Breast epithelium (tissue), 4 donors: ENCODE measurements around the gene XIRP2. TPM values are rescaled to one million over a fixed set of nuclear protein-coding genes. Genes with fewer than 3 reads are reported as not detected.

Experiments used
- DNase-seq, 2 donors: peaks; one replicate each; pipeline ENCODE4 v3.0.0-alpha.2; 2019; ENCODE audit warnings: low spot score in 2 of 2
- H3K27ac ChIP-seq, 2 donors: fragments of 200-600 bp; sonication (generic) in 1 of 2; one replicate each; pipeline ENCODE4 v1.5.1; 2016 to 2019; ENCODE audit warnings: mild to moderate bottlenecking in 1 of 2
- H3K27me3 ChIP-seq, 2 donors: fragments of 200-600 bp; sonication (generic) in 1 of 2; one replicate each; pipeline versions ENCODE4 v1.5.1 to v1.6.0; 2017 to 2019; ENCODE audit warnings: control low read depth in 1 of 2, mild to moderate bottlenecking in 1 of 2
- H3K36me3 ChIP-seq: fragments of 200-600 bp; one replicate; pipeline ENCODE4 v1.5.1; 2019
- H3K4me1 ChIP-seq, 2 donors: fragments of 200-600 bp; sonication (generic); one replicate each; pipeline ENCODE4 v1.5.1; 2016 to 2019; ENCODE audit warnings: control low read depth in 1 of 2
- H3K4me3 ChIP-seq, 3 donors: fragments of 200-600 bp; sonication (generic); 1 replicate in 2 of 3; 2 replicates in 1 of 3; pipeline ENCODE4 v1.5.1; 2016 to 2019; ENCODE audit warnings: mild to moderate bottlenecking in 3 of 3, moderate library complexity in 2 of 3
- H3K9me3 ChIP-seq, 2 donors: fragments of 200-600 bp; sonication (generic) in 1 of 2; one replicate each; pipeline ENCODE4 v1.5.1; 2016 to 2019; ENCODE audit warnings: control low read depth in 1 of 2
- CTCF ChIP-seq, 3 donors: fragments of 450-650 bp; IDR thresholded peaks; one replicate each; pipeline ENCODE4 v1.5.1; 2016 to 2017; ENCODE audit warnings: antibody characterized with exemption in 3 of 3, mild to moderate bottlenecking in 3 of 3, moderate library complexity in 3 of 3
- POLR2A ChIP-seq: fragments of 450-650 bp; IDR thresholded peaks from one replicate; pipeline ENCODE4 v1.6.1; 2016; ENCODE audit warnings: antibody characterized with exemption, mild to moderate bottlenecking, moderate library complexity
- POLR2AphosphoS5 ChIP-seq, 3 donors: sonication (generic); formaldehyde crosslinking; IDR thresholded peaks; one replicate each; pipeline ENCODE4 v1.6.1; 2017; ENCODE audit warnings: antibody characterized with exemption in 3 of 3
- intact Hi-C: fragments of 100-400 bp; cut with DNase I; formaldehyde crosslinking; loops from one replicate; pipeline ENCODE4 v1.15.1; 2023; ENCODE audit warnings: low total_unique reads
- total RNA-seq, 3 donors: library from RNA; depleted of rRNA; stranded (reverse); fragments of >200 nt; gene quantifications; one replicate each; pipeline ENCODE4 v1.1.0, GENCODE V29; 2016

Gene XIRP2
- total RNA-seq, 3 donors from 2014 or later = not detected

DNA sequence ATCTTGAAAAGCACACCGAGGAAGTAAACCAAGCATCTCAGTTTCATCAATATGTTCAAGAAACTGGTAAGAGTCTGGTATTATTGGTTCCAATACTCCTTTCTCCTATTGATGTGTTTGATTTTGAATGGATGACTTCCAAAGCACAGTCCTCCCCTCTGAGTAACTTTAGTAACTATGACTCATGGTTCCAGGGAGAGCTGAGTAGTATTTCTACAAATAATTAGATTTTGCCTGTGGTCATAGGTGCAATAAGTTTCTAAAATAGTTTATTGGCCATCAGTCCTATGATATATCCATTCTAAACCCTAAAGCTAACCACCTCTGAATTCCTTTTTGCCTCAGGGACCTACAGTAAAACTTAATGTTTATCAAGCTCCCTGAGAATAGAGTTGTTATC, 352.4 kb downstream of the XIRP2 start:
- H3K9me3 ChIP-seq = no peaks in the 10 kb centered on the region
- no peaks in the 10 kb centered on the region for H3K36me3 ChIP-seq
- no peak for DNase-seq
- H3K4me1 ChIP-seq = no peaks in the 10 kb centered on the region
- H3K4me3 ChIP-seq = no peak overlapping the region
- no peak overlapping the region for H3K27ac ChIP-seq
- no peaks in the 10 kb centered on the region for H3K27me3 ChIP-seq
- no peak for TF ChIP-seq POLR2A
- no peak for TF ChIP-seq POLR2AphosphoS5 (IDR thresholded peaks at IDR 0.05)
- TF ChIP-seq CTCF (IDR thresholded peaks at IDR 0.05) = no peak
- intact Hi-C loops = no loop called here

- no peaks in the 10 kb centered on the region for H3K36me3 ChIP-seq
- no peak overlapping the region for H3K27ac ChIP-seq
- H3K4me1 ChIP-seq = no peaks in the 10 kb centered on the region
- H3K9me3 ChIP-seq = no peaks in the 10 kb centered on the region
- DNase-seq = no peak
- no peak for TF ChIP-seq CTCF (IDR thresholded peaks at IDR 0.05)
- TF ChIP-seq POLR2AphosphoS5 (IDR thresholded peaks at IDR 0.05) = no peak
- TF ChIP-seq POLR2A = no peak
- H3K4me3 ChIP-seq = no peak overlapping the region
- intact Hi-C loops = no loop called here
- no peaks in the 10 kb centered on the region for H3K27me3 ChIP-seq
Observed at GRCh38 chr2:167249197-167249596, 360.9 kb downstream of the XIRP2 start.

- Histone ChIP-seq H3K4me3 (no peak overlapping the region), H3K27ac (no peak overlapping the region), H3K9me3 (no peaks in the 10 kb centered on the region), H3K27me3 (no peaks in the 10 kb centered on the region), H3K36me3 (no peaks in the 10 kb centered on the region), H3K4me1 (no peaks in the 10 kb centered on the region)
- TF ChIP-seq CTCF (IDR thresholded peaks at IDR 0.05) (no peak), POLR2AphosphoS5 (IDR thresholded peaks at IDR 0.05) (no peak), POLR2A (no peak)
- intact Hi-C loops = no loop called here
- no peak for DNase-seq
Observed at GRCh38 chr2:167253025-167253424, 364.7 kb downstream of the XIRP2 start.

DNA sequence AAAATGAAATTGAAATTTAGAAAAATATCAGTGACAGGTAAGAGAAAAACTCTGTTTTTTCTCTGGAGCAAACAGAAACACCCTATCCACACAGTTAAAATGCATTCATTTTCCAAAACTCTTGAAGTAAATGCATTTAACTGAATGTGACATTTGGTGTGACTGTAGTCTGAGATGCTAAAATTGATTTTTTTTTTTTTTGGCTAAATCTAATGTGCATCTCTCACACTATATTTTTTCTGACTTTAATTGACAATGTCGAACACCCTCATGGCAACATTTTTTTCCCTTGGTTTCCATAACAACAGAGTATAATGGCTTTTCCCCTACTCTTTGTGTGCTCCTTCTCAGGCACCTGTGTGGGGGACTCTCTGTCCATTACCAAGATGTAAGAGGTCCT, 366.4 kb downstream of the XIRP2 start:
- intact Hi-C loops = no loop called here
- H3K27ac ChIP-seq = no peak overlapping the region
- no peaks in the 10 kb centered on the region for H3K27me3 ChIP-seq
- H3K36me3 ChIP-seq = no peaks in the 10 kb centered on the region
- no peak for TF ChIP-seq CTCF (IDR thresholded peaks at IDR 0.05)
- no peak for TF ChIP-seq POLR2A
- TF ChIP-seq POLR2AphosphoS5 (IDR thresholded peaks at IDR 0.05) = no peak
- no peak overlapping the region for H3K4me3 ChIP-seq
- H3K4me1 ChIP-seq = no peaks in the 10 kb centered on the region
- no peaks in the 10 kb centered on the region for H3K9me3 ChIP-seq
- no peak for DNase-seq

DNA sequence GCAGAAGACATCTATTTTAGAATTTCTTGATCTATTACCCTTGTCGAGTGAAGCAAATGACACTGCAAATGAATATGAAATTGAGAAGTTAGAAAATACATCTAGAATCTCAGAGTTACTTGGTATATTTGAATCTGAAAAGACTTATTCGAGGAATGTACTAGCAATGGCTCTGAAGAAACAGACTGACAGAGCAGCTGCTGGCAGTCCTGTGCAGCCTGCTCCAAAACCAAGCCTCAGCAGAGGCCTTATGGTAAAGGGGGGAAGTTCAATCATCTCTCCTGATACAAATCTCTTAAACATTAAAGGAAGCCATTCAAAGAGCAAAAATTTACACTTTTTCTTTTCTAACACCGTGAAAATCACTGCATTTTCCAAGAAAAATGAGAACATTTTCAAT, 370.4 kb downstream of the XIRP2 start:
- no peak for TF ChIP-seq CTCF (IDR thresholded peaks at IDR 0.05)

More for the DNA sequence above, 370.4 kb downstream of the XIRP2 start:
- Histone ChIP-seq H3K4me3 (no peak overlapping the region), H3K27me3 (no peaks in the 10 kb centered on the region), H3K27ac (no peak overlapping the region), H3K36me3 (no peaks in the 10 kb centered on the region), H3K4me1 (no peaks in the 10 kb centered on the region), H3K9me3 (no peaks in the 10 kb centered on the region)
- no peak for DNase-seq
- intact Hi-C loops = no loop called here
